Hepatocyte (in vitro differentiated cells): Measurements from ENCODE around the gene SPHK2.

Experiments used
- EZH2 ChIP-seq: fragments of 200-600 bp; sonication (generic); IDR thresholded peaks from 2 replicates; pipeline ENCODE4 v1.6.1; 2016; ENCODE audit warnings: antibody characterized with exemption, mild to moderate bottlenecking, borderline replicate concordance
- TF ChIP-seq, protein P1 (sequence below): fragments of 200-600 bp; sonication (generic); IDR thresholded peaks from 2 replicates; pipeline ENCODE4 v1.5.1; 2016; ENCODE audit warnings: antibody characterized with exemption, mild to moderate bottlenecking; ENCODE audit not compliant: poor library complexity

- TF ChIP-seq EZH2: no peak
- TF ChIP-seq, protein P1, sequence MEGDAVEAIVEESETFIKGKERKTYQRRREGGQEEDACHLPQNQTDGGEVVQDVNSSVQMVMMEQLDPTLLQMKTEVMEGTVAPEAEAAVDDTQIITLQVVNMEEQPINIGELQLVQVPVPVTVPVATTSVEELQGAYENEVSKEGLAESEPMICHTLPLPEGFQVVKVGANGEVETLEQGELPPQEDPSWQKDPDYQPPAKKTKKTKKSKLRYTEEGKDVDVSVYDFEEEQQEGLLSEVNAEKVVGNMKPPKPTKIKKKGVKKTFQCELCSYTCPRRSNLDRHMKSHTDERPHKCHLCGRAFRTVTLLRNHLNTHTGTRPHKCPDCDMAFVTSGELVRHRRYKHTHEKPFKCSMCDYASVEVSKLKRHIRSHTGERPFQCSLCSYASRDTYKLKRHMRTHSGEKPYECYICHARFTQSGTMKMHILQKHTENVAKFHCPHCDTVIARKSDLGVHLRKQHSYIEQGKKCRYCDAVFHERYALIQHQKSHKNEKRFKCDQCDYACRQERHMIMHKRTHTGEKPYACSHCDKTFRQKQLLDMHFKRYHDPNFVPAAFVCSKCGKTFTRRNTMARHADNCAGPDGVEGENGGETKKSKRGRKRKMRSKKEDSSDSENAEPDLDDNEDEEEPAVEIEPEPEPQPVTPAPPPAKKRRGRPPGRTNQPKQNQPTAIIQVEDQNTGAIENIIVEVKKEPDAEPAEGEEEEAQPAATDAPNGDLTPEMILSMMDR: no peak
Observed at GRCh38 chr19:48573163-48573505, 46.2 kb upstream of the SPHK2 start.
